ENCODE measurements around the gene MVD. TPM values are rescaled to one million over a fixed set of nuclear protein-coding genes. Genes with fewer than 3 reads are reported as not detected.

The MVD gene
- polyA plus RNA-seq, 4 donors, result 28.4 to 115 (median 34.9) TPM

GRCh38 chr16:88699180-88699579, 36.3 kb upstream of the MVD start:
- Histone ChIP-seq H3K4me1 (ENCODE audit: control insufficient read depth in 3 of 3, insufficient read depth in 2 of 3, low read depth in 1 of 3, low read length in 2 of 3) (no peaks in the 10 kb centered on the region), H3K27me3 (ENCODE audit: control insufficient read depth in 3 of 3, insufficient read depth in 3 of 3, low read length in 3 of 3) (no peaks in the 10 kb centered on the region), H3K9me3 (ENCODE audit: control insufficient read depth in 2 of 2, insufficient read depth in 1 of 2, low read depth in 1 of 2, low read length in 1 of 2) (no peaks in the 10 kb centered on the region), H3K4me3 (ENCODE audit: low read depth in 1 of 3, low read length in 3 of 3) (no peak overlapping the region), H3K27ac (ENCODE audit: low read depth in 1 of 3, low read length in 2 of 3) (no peak overlapping the region), H3K36me3 (ENCODE audit: control insufficient read depth in 3 of 3, insufficient read depth in 2 of 3, low read depth in 1 of 3, low read length in 3 of 3) (peaks cover 4 to 79% (median 7%) of the 10 kb centered on the region in 3 donors)
- FAIRE-seq (no peak), DNase-seq (no peak)
- 94 to 97% (median 95%) methylated on average over 14 to 16 of the region's 16 CpGs for WGBS, 3 donors

GRCh38 chr16:88698646-88699045, 35.8 kb upstream of the MVD start:
- Histone ChIP-seq H3K36me3 (ENCODE audit: control insufficient read depth in 3 of 3, insufficient read depth in 2 of 3, low read depth in 1 of 3, low read length in 3 of 3) (peaks cover 4 to 78% (median 7%) of the 10 kb centered on the region in 3 donors), H3K4me1 (ENCODE audit: control insufficient read depth in 3 of 3, insufficient read depth in 2 of 3, low read depth in 1 of 3, low read length in 2 of 3) (no peaks in the 10 kb centered on the region), H3K27ac (ENCODE audit: low read depth in 1 of 3, low read length in 2 of 3) (no peak overlapping the region), H3K9me3 (ENCODE audit: control insufficient read depth in 2 of 2, insufficient read depth in 1 of 2, low read depth in 1 of 2, low read length in 1 of 2) (no peaks in the 10 kb centered on the region), H3K4me3 (ENCODE audit: low read depth in 1 of 3, low read length in 3 of 3) (no peak overlapping the region), H3K27me3 (ENCODE audit: control insufficient read depth in 3 of 3, insufficient read depth in 3 of 3, low read length in 3 of 3) (no peaks in the 10 kb centered on the region)
- no peak for FAIRE-seq
- WGBS, 3 donors, result 92 to 96% (median 92%) methylated on average over 23 to 25 of the region's 25 CpGs
- DNase-seq, result no peak

- Histone ChIP-seq H3K9me3 (ENCODE audit: control insufficient read depth in 2 of 2, insufficient read depth in 1 of 2, low read depth in 1 of 2, low read length in 1 of 2) (no peaks in the 10 kb centered on the region), H3K27me3 (ENCODE audit: control insufficient read depth in 3 of 3, insufficient read depth in 3 of 3, low read length in 3 of 3) (no peaks in the 10 kb centered on the region), H3K4me3 (ENCODE audit: low read depth in 1 of 3, low read length in 3 of 3) (no peak overlapping the region), H3K36me3 (ENCODE audit: control insufficient read depth in 3 of 3, insufficient read depth in 2 of 3, low read depth in 1 of 3, low read length in 3 of 3) (peaks cover 4 to 72% (median 7%) of the 10 kb centered on the region in 3 donors), H3K27ac (ENCODE audit: low read depth in 1 of 3, low read length in 2 of 3) (no peak overlapping the region), H3K4me1 (ENCODE audit: control insufficient read depth in 3 of 3, insufficient read depth in 2 of 3, low read depth in 1 of 3, low read length in 2 of 3) (no peaks in the 10 kb centered on the region)
- WGBS, 3 donors, result 86 to 91% (median 90%) methylated on average over 35 to 37 of the region's 37 CpGs
- FAIRE-seq (no peak), DNase-seq (no peak)
These were observed 35.1 kb upstream of the MVD start for GRCh38 chr16:88697831-88698615.

- no peaks in the 10 kb centered on the region for H3K4me1 ChIP-seq (ENCODE audit: control insufficient read depth in 3 of 3, insufficient read depth in 2 of 3, low read depth in 1 of 3, low read length in 2 of 3)
- H3K36me3 ChIP-seq (ENCODE audit: control insufficient read depth in 3 of 3, insufficient read depth in 2 of 3, low read depth in 1 of 3, low read length in 3 of 3), result peaks cover 4 to 65% (median 7%) of the 10 kb centered on the region in 3 donors
- FAIRE-seq (no peak), DNase-seq (no peak)
- no peak overlapping the region for H3K27ac ChIP-seq (ENCODE audit: low read depth in 1 of 3, low read length in 2 of 3)
- WGBS, 3 donors, result 92 to 94% (median 93%) methylated on average over 39 to 47 of the region's 47 CpGs
- H3K27me3 ChIP-seq (ENCODE audit: control insufficient read depth in 3 of 3, insufficient read depth in 3 of 3, low read length in 3 of 3), result no peaks in the 10 kb centered on the region
- no peaks in the 10 kb centered on the region for H3K9me3 ChIP-seq (ENCODE audit: control insufficient read depth in 2 of 2, insufficient read depth in 1 of 2, low read depth in 1 of 2, low read length in 1 of 2)
- H3K4me3 ChIP-seq (ENCODE audit: low read depth in 1 of 3, low read length in 3 of 3), result no peak overlapping the region
These were observed 34.4 kb upstream of the MVD start for GRCh38 chr16:88697116-88697830.

GRCh38 chr16:88696441-88696840, 33.5 kb upstream of the MVD start:
- H3K9me3 ChIP-seq (ENCODE audit: control insufficient read depth in 2 of 2, insufficient read depth in 1 of 2, low read depth in 1 of 2, low read length in 1 of 2), result no peaks in the 10 kb centered on the region
- H3K4me3 ChIP-seq (ENCODE audit: low read depth in 1 of 3, low read length in 3 of 3), result no peak overlapping the region
- FAIRE-seq (no peak), DNase-seq (no peak)
- peaks cover 4 to 63% (median 7%) of the 10 kb centered on the region in 3 donors for H3K36me3 ChIP-seq (ENCODE audit: control insufficient read depth in 3 of 3, insufficient read depth in 2 of 3, low read depth in 1 of 3, low read length in 3 of 3)
- no peaks in the 10 kb centered on the region for H3K27me3 ChIP-seq (ENCODE audit: control insufficient read depth in 3 of 3, insufficient read depth in 3 of 3, low read length in 3 of 3)
- no peaks in the 10 kb centered on the region for H3K4me1 ChIP-seq (ENCODE audit: control insufficient read depth in 3 of 3, insufficient read depth in 2 of 3, low read depth in 1 of 3, low read length in 2 of 3)
- H3K27ac ChIP-seq (ENCODE audit: low read depth in 1 of 3, low read length in 2 of 3), result no peak overlapping the region
- 84 to 91% (median 86%) methylated on average over 14 of the region's 14 CpGs for WGBS, 3 donors

- Histone ChIP-seq H3K27ac (ENCODE audit: low read depth in 1 of 3, low read length in 2 of 3) (no peak overlapping the region), H3K36me3 (ENCODE audit: control insufficient read depth in 3 of 3, insufficient read depth in 2 of 3, low read depth in 1 of 3, low read length in 3 of 3) (peaks cover 4 to 56% (median 7%) of the 10 kb centered on the region in 3 donors), H3K4me1 (ENCODE audit: control insufficient read depth in 3 of 3, insufficient read depth in 2 of 3, low read depth in 1 of 3, low read length in 2 of 3) (no peaks in the 10 kb centered on the region), H3K9me3 (ENCODE audit: control insufficient read depth in 2 of 2, insufficient read depth in 1 of 2, low read depth in 1 of 2, low read length in 1 of 2) (no peaks in the 10 kb centered on the region), H3K4me3 (ENCODE audit: low read depth in 1 of 3, low read length in 3 of 3) (no peak overlapping the region), H3K27me3 (ENCODE audit: control insufficient read depth in 3 of 3, insufficient read depth in 3 of 3, low read length in 3 of 3) (peaks cover 0 to 1% (median 0%) of the 10 kb centered on the region in 3 donors)
- 93 to 95% (median 94%) methylated on average over 7 of the region's 7 CpGs for WGBS, 3 donors
- no peak for FAIRE-seq
- DNase-seq, result no peak
These were observed 32.9 kb upstream of the MVD start for GRCh38 chr16:88695753-88696152.

GRCh38 chr16:88695218-88695617, 32.3 kb upstream of the MVD start:
- no peak overlapping the region for H3K4me3 ChIP-seq (ENCODE audit: low read depth in 1 of 3, low read length in 3 of 3)
- 73 to 84% (median 84%) methylated on average over 14 to 15 of the region's 15 CpGs for WGBS, 3 donors

GRCh38 chr16:88694221-88695087, 31.6 kb upstream of the MVD start:
- no peak overlapping the region for H3K27ac ChIP-seq (ENCODE audit: low read depth in 1 of 3, low read length in 2 of 3)
- 92 to 93% (median 92%) methylated on average over 35 to 37 of the region's 37 CpGs for WGBS, 3 donors
- no peak for FAIRE-seq
- no peaks in the 10 kb centered on the region for H3K9me3 ChIP-seq (ENCODE audit: control insufficient read depth in 2 of 2, insufficient read depth in 1 of 2, low read depth in 1 of 2, low read length in 1 of 2)
- H3K4me3 ChIP-seq (ENCODE audit: low read depth in 1 of 3, low read length in 3 of 3), result no peak overlapping the region
- no peak for DNase-seq
- H3K27me3 ChIP-seq (ENCODE audit: control insufficient read depth in 3 of 3, insufficient read depth in 3 of 3, low read length in 3 of 3), result peaks cover 0 to 5% (median 0%) of the 10 kb centered on the region in 3 donors
- H3K4me1 ChIP-seq (ENCODE audit: control insufficient read depth in 3 of 3, insufficient read depth in 2 of 3, low read depth in 1 of 3, low read length in 2 of 3), result no peaks in the 10 kb centered on the region
- peaks cover 4 to 43% (median 7%) of the 10 kb centered on the region in 3 donors for H3K36me3 ChIP-seq (ENCODE audit: control insufficient read depth in 3 of 3, insufficient read depth in 2 of 3, low read depth in 1 of 3, low read length in 3 of 3)

More at GRCh38 chr16:88695218-88695617, 32.3 kb upstream of the MVD start:
- Histone ChIP-seq H3K4me1 (ENCODE audit: control insufficient read depth in 3 of 3, insufficient read depth in 2 of 3, low read depth in 1 of 3, low read length in 2 of 3) (no peaks in the 10 kb centered on the region), H3K36me3 (ENCODE audit: control insufficient read depth in 3 of 3, insufficient read depth in 2 of 3, low read depth in 1 of 3, low read length in 3 of 3) (peaks cover 4 to 51% (median 7%) of the 10 kb centered on the region in 3 donors), H3K9me3 (ENCODE audit: control insufficient read depth in 2 of 2, insufficient read depth in 1 of 2, low read depth in 1 of 2, low read length in 1 of 2) (no peaks in the 10 kb centered on the region), H3K27ac (ENCODE audit: low read depth in 1 of 3, low read length in 2 of 3) (no peak overlapping the region), H3K27me3 (ENCODE audit: control insufficient read depth in 3 of 3, insufficient read depth in 3 of 3, low read length in 3 of 3) (peaks cover 0 to 5% (median 0%) of the 10 kb centered on the region in 3 donors)
- DNase-seq (no peak), FAIRE-seq (no peak)
